Heart left ventricle (tissue), 16 donors: ENCODE data around the gene CYSTM1. TPM values are rescaled to one million over a fixed set of nuclear protein-coding genes. Genes with fewer than 3 reads are reported as not detected.

ENCODE experiments used
- ATAC-seq, 4 donors: fragments of 200-7000 bp; cut with Tn5 transposase; one replicate each; pipeline ENCODE4 v1.9.1; 2020 to 2022; ENCODE audit warnings: moderate library complexity in 4 of 4, mild to moderate bottlenecking in 3 of 4, moderate number of reproducible peaks in 1 of 4
- DNase-seq, 5 donors: peaks; one replicate each; pipeline ENCODE4 v3.0.0-alpha.2; 2020
- H3K27ac ChIP-seq, 12 donors: fragments of 200-600 bp; sonication (generic) in 4 of 12; one replicate each; pipeline versions ENCODE4 v1.5.0 to v1.8.0; 2016 to 2022; ENCODE audit warnings: mild to moderate bottlenecking in 2 of 12
- H3K27me3 ChIP-seq, 9 donors: fragments of 200-600 bp; sonication (generic) in 2 of 9; one replicate each; pipeline versions ENCODE4 v1.5.1 to v1.8.0; 2016 to 2022; ENCODE audit warnings: mild to moderate bottlenecking in 3 of 9
- H3K36me3 ChIP-seq, 9 donors: fragments of 200-600 bp; sonication (generic) in 2 of 9; one replicate each; pipeline versions ENCODE4 v1.5.0 to v1.8.0; 2018 to 2022; ENCODE audit warnings: mild to moderate bottlenecking in 2 of 9
- H3K4me1 ChIP-seq, 12 donors: fragments of 200-600 bp; sonication (generic) in 4 of 12; one replicate each; pipeline versions ENCODE4 v1.5.0 to v1.8.0; 2016 to 2022; ENCODE audit warnings: mild to moderate bottlenecking in 3 of 12
- H3K4me3 ChIP-seq, 12 donors: fragments of 200-600 bp; sonication (generic) in 4 of 12; one replicate each; pipeline versions ENCODE4 v1.5.0 to v1.8.0; 2017 to 2022; ENCODE audit warnings: mild to moderate bottlenecking in 9 of 12, moderate library complexity in 4 of 12
- H3K9me3 ChIP-seq, 12 donors: fragments of 200-600 bp; sonication (generic) in 4 of 12; one replicate each; pipeline versions ENCODE4 v1.5.0 to v1.8.0; 2016 to 2022; ENCODE audit warnings: mild to moderate bottlenecking in 1 of 12
- CTCF ChIP-seq, 12 donors: fragments of 200-600 bp; sonication (generic) in 4 of 12; IDR thresholded peaks; one replicate each; pipeline versions ENCODE4 v1.5.0 to v1.8.0; 2018 to 2022; ENCODE audit warnings: antibody characterized with exemption in 12 of 12, mild to moderate bottlenecking in 5 of 12
- POLR2A ChIP-seq, 2 donors: fragments of 450-650 bp; IDR thresholded peaks; one replicate each; pipeline ENCODE4 v1.6.1; 2017; ENCODE audit warnings: antibody characterized with exemption in 2 of 2, mild to moderate bottlenecking in 2 of 2, moderate library complexity in 2 of 2
- WGBS, 4 donors: extraction: QIAGEN DNeasy Blood & Tissue Kit in 2 of 4; methylation state at CpG; one replicate each; pipeline versions ENCODE4 v1.1.5 to v1.1.7; 2013 to 2018; 5-methylcytosine and 5-hydroxymethylcytosine counted together
- intact Hi-C, 10 donors: fragments of 100-400 bp; cut with DNase I; formaldehyde crosslinking; loops; one replicate each; pipeline versions ENCODE4 v1.11.1 to v1.14.2; 2022
- polyA plus RNA-seq, 2 donors: library from polyadenylated mRNA; stranded (reverse); fragments of 200-250 nt; gene quantifications; one replicate each; pipeline ENCODE4 v1.2.3, GENCODE V29; 2013
- total RNA-seq, 9 donors: library from RNA; depleted of rRNA in 2 of 9; stranded (reverse); fragments of >200 nt in 2 of 9; fragmentation: NEBNext Ultra II Directional in 3 of 9; extraction: Animal tissue kit (Norgen Biotek cat#: 25700) in 3 of 9; gene quantifications; one replicate each; pipeline versions ENCODE4 v1.1.0 to v1.2.4, GENCODE V29; 2016 to 2023
- donor health status: ischemic (EF 13 %, LVEDD 7.1; RV severe dilation, severe dysfunction).
- donor health status: healthy with polysubstance abuse.
- donor health status: DM: no; HTN: yes; CAD: no.
- donor health status: DM: no; HTN: no; CAD: no.
- donor health status: ischemic (EF 25% LVEDD 6.9; RV normal size, moderate dysfunction).
- donor health status: ischemic (EF 25% LVEDD 5.7; RV mildly dilated, moderate dysfunction).
- donor health status: healthy.
- donor health status: DM: yes; HTN: yes; CAD: no.
- donor health status: ischemic (EF 35%, LVEDD 5.7; RV mildly dilated, moderate dysfunction).
- donor health status: nonischemic (EF 11% LVEDD 7.7; RV severe dilation, severe dysfunction).
- donor health status: DM: yes; HTN: yes; CAD: no.
- donor health status: PGD.
- donor health status: ischemic (EF 29% LVEDD 5.4; RV normal size, mild dysfunction).
- donor health status: nonischemic (EF 23%, LVEDD 6.1; RV moderate dilation, normal function).

Gene CYSTM1
- total and polyA plus RNA-seq, 11 donors, result 58.1 to 238 (median 94.5) TPM

GRCh38 chr5:140242890-140243585, 68.0 kb downstream of the CYSTM1 start:
- intact Hi-C loops, result loop anchor here in 7 of 10 donors (2.0 to 10.0 kb wide), 6 partner anchors 66 to 472 kb away; partner anchors contain the start of gene CYSTM1 (in 3 of the 7)
- H3K4me1 ChIP-seq, result peaks cover 19 to 92% (median 74%) of the 10 kb centered on the region in 12 donors
- TF ChIP-seq POLR2A (IDR thresholded peaks at IDR 0.05) (no peak), CTCF (IDR thresholded peaks at IDR 0.05) (no peak)
- no peaks in the 10 kb centered on the region for H3K9me3 ChIP-seq
- H3K4me3 ChIP-seq, result no peak overlapping the region
- peaks cover 0 to 21% (median 18%) of the 10 kb centered on the region in 9 donors for H3K36me3 ChIP-seq
- 54 to 75% (median 65%) methylated on average over 3 to 4 of the region's 4 CpGs for WGBS, 4 donors
- no peak for ATAC-seq
- peak in 2 of 5 donors; percentile 52 to 63 for DNase-seq
- H3K27me3 ChIP-seq, result no peaks in the 10 kb centered on the region
- H3K27ac ChIP-seq, result peak overlapping the region in 10 of 12 donors; percentile 7 to 91 (median 82)

- intact Hi-C loops, result loop anchor here in 9 of 10 donors (1.0 to 10.0 kb wide), 9 partner anchors 66 to 471 kb away; partner anchors contain the start of genes HBEGF (in 4 of the 9) and CYSTM1 (in 3 of the 9)
- Histone ChIP-seq H3K36me3 (peaks cover 0 to 21% (median 18%) of the 10 kb centered on the region in 9 donors), H3K27me3 (no peaks in the 10 kb centered on the region), H3K4me3 (no peak overlapping the region), H3K9me3 (no peaks in the 10 kb centered on the region), H3K27ac (peak overlapping the region in 9 of 12 donors; percentile 19 to 91 (median 77)), H3K4me1 (peaks cover 19 to 95% (median 76%) of the 10 kb centered on the region in 12 donors)
- DNase-seq, result no peak
- no peak for TF ChIP-seq POLR2A (IDR thresholded peaks at IDR 0.05)
- no peak for TF ChIP-seq CTCF (IDR thresholded peaks at IDR 0.05)
- no peak for ATAC-seq
- 57 to 62% (median 58%) methylated on average over 4 of the region's 4 CpGs for WGBS, 4 donors
These were observed 68.8 kb downstream of the CYSTM1 start for GRCh38 chr5:140243706-140244250.

GRCh38 chr5:140244525-140245025, 69.6 kb downstream of the CYSTM1 start:
- Histone ChIP-seq H3K4me3 (no peak overlapping the region), H3K4me1 (peaks cover 19 to 97% (median 76%) of the 10 kb centered on the region in 12 donors), H3K9me3 (no peaks in the 10 kb centered on the region), H3K27me3 (no peaks in the 10 kb centered on the region), H3K36me3 (peaks cover 0 to 27% (median 18%) of the 10 kb centered on the region in 9 donors), H3K27ac (peak overlapping the region in 10 of 12 donors; percentile 9 to 91 (median 74))
- ATAC-seq, result peak; percentile 29 to 53 (median 48)
- TF ChIP-seq CTCF (IDR thresholded peaks at IDR 0.05) (peak; percentile 82 to 95 (median 89)), POLR2A (IDR thresholded peaks at IDR 0.05) (peak in 1 of 2 donors; percentile 21)
- peak; percentile 91 to 96 (median 94) for DNase-seq
- intact Hi-C loops, result loop anchor here in 8 of 10 donors (1.0 to 10.0 kb wide), 9 partner anchors 38 to 470 kb away; partner anchors contain the start of genes HBEGF (in 4 of the 8) and CYSTM1 (in 3 of the 8)
- WGBS, 4 donors, result 3 to 9% (median 7%) methylated on average over 12 to 14 of the region's 14 CpGs

GRCh38 chr5:140245341-140245740, 70.4 kb downstream of the CYSTM1 start:
- Histone ChIP-seq H3K36me3 (peaks cover 0 to 32% (median 20%) of the 10 kb centered on the region in 9 donors), H3K9me3 (no peaks in the 10 kb centered on the region), H3K27ac (peak overlapping the region in 10 of 12 donors; percentile 48 to 88 (median 67)), H3K27me3 (no peaks in the 10 kb centered on the region), H3K4me1 (peaks cover 19 to 92% (median 70%) of the 10 kb centered on the region in 12 donors), H3K4me3 (no peak overlapping the region)
- 49 to 63% (median 55%) methylated on average over 5 of the region's 5 CpGs for WGBS, 4 donors
- DNase-seq, result no peak
- TF ChIP-seq POLR2A (IDR thresholded peaks at IDR 0.05) (no peak), CTCF (IDR thresholded peaks at IDR 0.05) (no peak)
- ATAC-seq, result no peak
- intact Hi-C loops, result loop anchor here in 4 of 10 donors (2.0 to 10.0 kb wide), 4 partner anchors 37 to 469 kb away; no protein-coding TSS in a partner anchor
